NCI-H526 treated with DMSO at 0.1 percent for 48 hours (cell line): ENCODE data around the gene UBE3D.
A peak's percentile ranks its signal among the peaks of the same experiment; 100 is the strongest.
"Not testable (repeated sequence)": the region's sequence is repeated elsewhere in the genome, so short reads cannot be mapped to it uniquely, and the experiment has no call there.

Experiments used
- DNase-seq: peaks from one replicate; lab custom pipeline; 2025; lab: John Stamatoyannopoulos, UW

UBE3D gene

DNA sequence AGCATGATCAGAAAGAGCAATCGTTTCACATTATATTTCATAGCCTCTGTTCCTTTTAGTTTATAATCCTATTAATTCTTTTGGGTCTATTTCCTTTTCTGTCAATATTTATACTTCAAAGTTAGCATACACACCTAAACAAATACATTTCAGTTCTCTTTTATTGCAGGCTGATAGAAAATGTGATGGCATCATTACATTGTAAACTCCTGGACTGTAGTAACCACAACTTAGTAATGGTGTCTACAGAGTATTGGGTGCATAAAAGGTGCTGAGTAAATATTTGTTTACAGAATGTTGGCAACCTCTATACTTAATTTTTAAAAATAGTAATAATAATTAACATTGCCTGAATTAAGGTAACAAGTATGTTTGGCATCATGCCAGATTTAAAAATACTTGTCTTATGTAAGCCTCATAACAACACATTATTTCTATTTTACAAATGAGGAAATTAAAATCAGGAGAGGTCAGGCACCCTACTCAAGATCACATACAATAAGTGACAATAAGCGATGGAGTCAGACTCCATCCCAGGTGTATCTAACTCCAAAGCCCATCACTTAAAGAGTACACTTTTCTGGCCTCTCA lies 195.0 kb downstream of the UBE3D start:
- no peak for DNase-seq

DNA sequence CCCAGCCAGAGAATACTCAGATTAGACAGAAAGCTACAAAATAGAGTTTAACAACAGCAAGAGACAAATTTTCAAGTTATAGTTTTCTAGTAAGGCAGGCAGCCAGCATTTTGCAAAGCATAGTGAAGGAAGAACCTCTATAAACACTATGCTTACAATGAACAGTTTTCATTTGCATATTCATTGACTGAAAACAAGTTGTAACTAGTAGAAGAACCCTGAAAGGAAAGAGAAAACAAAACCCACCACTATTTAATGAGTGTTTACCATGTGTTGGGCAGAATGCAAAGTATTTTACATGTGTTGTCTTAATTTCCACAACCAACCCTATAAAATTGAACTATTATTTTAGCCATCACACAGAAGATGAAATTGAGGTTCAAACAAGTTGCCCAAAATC lies 196.1 kb downstream of the UBE3D start:
- DNase-seq = peak; percentile 22

DNA sequence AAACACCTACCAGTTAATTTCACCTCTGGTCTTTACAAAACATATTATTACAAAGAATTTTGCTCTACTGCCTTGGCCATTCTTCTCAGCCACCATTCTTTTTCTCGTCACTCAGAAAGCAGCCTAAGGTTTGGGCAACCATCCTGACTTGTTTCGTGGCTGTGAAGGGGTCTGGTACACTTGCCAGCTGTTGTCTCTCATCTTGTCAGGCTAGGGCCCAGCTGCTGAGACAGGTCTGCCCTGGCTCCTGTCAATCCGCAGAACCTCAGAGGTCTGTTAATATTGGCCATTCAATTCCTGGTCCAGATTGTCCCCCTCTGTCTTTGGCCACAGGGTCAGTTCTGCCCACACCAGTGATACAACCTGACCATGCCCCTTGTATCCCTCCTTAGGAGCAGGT lies 197.7 kb downstream of the UBE3D start:
- DNase-seq = no peak

DNA sequence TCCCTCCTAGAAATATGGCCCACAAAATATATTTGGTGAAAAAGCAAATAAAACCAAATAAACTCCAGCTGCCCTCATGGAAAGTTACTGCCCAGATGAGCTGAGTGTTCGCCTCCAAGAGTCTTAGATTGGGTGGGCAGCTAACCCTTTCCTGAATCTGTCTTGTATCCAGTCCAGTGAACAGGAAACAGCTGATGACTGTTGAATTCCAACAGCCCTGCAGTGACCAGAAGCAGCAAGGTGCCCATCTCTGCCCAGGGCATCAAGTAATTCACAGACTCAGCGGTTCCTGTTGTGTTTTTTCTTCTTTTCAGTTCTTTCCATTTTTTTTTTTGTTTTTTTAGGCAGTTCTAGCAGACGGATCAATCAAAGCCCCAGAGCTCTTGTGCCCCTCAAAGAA lies 199.2 kb downstream of the UBE3D start:
- DNase-seq = no peak

DNA sequence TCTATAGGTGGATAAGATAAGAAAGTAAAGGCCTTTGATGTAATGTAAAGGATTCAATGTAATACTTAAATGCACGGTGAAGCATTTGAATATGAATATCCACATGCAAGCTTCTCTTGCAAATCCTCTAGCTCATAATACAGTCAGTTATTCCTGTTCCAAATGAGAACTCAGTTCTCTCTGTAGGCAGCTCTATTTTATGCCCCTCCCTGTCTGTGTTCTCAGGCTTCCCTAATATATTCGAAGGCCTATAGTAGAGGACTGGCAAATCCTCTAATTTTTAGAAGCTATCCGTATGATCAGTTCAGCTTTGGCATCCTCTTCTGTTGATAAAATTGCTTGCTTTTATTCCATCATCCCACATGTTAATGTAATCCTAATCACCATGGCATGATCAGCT lies 200.2 kb downstream of the UBE3D start:
- DNase-seq = no peak

DNA sequence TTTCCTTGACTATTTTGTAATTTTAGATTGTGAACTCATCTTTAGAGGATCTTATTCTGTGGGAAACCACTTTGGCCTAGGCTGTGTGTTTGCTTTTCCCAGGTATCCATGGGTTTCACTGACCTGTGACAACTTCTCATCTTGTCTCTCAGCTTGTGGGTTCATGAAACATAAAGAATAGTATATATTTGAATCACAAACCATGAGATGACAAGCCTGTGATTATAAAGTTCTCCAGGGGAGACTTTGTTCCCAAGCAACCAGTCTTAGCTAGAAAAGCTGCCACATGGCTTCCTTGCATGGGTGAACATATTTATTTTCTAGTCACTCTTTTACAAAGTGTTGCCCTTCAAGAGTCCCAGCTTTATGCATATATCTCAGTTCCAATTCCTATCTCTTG lies 201.9 kb downstream of the UBE3D start:
- no peak for DNase-seq

DNA sequence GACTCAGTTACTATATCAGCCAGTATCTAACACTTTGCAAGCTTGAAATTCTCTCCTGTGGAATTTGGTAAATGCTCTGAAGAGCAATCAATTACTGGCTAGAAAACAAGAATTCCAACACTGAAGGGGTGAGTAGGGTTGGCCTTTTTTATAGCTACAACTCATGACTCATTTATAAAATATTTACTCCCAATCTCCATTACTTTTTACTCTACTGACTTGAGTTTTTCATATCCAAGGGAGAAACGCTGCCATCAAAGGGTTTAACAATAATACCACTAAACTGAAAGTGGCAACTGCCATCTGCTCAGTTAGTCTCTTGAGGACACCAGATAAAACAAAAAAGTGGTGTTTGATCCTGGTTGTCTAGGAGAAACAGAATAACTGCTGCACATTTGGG lies 203.1 kb downstream of the UBE3D start:
- DNase-seq = no peak

DNA sequence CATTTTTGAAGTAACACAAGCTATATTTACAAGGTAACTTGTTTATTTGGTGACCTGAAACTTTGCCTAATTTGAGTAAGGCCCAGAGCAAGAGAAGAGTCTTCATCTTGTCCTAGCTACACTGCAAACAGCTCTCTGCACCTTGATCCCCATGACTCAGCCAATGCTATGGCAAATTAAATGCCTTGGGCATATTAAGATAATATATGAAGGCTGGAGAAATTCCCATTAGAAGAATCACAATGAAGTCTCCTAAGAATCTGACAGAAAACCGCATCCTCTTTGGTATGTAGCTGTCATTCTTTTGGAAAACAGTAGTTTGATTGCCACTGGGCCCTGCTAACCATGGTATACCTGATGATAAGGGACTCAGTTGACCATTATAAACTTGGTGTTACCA lies 204.5 kb downstream of the UBE3D start:
- no peak for DNase-seq

DNA sequence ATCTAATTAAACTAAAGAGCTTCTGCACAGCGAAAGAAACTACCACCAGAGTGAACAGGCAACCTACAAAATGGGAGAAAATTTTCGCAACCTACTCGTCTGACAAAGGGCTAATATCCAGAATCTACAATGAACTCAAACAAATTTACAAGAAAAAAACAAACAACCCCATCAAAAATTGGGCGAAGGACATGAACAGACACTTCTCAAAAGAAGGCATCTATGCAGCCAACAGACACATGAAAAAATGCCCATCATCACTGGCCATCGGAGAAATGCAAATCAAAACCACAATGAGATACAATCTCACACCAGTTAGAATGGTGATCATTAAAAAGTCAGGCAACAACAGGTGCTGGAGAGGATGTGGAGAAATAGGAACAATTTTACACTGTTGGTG lies 209.6 kb downstream of the UBE3D start:
- not testable (repeated sequence) for DNase-seq

DNA sequence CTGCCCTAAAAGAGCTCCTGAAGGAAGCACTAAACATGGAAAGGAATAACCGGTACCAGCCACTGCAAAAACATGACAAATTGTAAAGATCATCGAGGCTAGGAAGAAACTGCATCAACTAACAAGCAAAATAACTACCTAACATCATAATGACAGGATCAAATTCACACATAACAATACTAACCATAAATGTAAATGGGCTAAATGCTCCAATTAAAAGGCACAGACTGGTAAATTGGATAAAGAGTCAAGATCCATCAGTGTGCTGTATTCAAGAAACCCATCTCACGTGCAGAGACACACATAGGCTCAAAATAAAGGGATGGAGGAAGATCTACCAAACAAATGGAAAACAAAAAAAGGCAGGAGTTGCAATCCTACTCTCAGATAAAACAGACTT lies 212.7 kb downstream of the UBE3D start:
- DNase-seq = not testable (repeated sequence)

DNA sequence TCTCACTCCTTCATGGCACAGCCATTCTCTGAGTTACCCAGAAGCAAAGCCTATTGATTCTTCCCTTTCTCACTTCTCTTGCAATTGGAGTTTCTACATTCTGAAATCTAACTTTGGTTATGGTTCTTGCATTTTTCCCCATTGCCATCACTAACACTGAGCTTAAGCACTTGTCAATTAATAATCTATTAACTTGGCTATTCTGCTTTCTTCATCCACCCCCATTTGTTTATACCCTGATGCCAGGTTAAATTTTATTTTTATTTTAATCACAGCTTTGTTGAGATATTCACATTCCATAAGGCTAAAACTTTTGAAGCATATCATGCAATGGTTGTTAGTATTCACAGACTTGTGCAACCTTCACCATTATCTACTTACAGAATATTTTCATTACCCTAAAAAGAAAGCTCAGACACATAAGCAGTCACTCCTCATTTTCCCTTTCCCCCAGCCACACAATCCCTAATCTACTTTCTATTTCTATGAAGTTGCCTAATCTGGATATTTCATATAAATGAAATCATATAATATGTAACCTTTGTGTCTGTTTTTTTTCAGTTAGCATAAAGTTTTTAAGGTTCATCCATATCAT lies 222.3 kb downstream of the UBE3D start:
- no peak for DNase-seq

DNA sequence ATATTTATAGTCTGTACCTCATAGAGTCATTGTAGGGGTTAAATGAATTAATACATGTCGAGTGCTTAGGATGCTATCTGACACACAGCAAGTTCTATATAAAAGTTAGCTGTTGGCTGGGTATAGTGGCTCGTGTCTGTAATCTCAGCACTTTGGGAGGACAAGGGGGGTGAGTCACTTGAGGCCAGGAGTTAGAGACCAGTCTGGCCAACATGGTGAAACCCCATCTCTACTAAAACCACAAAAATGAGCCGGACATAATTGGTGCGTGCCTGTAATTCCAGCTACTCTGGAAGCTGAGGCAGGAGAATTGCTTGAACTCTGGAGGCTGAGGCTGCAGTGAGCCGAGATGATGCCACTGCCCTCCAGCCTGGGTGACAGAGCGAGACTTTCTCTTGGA lies 222.9 kb downstream of the UBE3D start:
- no peak for DNase-seq
